GM18909 (cell line): ENCODE results near the gene TESK2.
A peak's percentile ranks its signal among the peaks of the same experiment; 100 is the strongest.
"Not testable (repeated sequence)": the region's sequence is repeated elsewhere in the genome, so short reads cannot be mapped to it uniquely, and the experiment has no call there.

Source experiments
- ATAC-seq: cut with Tn5 transposase; IDR thresholded peaks from one replicate; pipeline ENCODE4 v1.9.1; 2021; ENCODE audit warnings: mild to moderate bottlenecking; ENCODE audit not compliant: unreplicated experiment, poor library complexity

The TESK2 gene

DNA sequence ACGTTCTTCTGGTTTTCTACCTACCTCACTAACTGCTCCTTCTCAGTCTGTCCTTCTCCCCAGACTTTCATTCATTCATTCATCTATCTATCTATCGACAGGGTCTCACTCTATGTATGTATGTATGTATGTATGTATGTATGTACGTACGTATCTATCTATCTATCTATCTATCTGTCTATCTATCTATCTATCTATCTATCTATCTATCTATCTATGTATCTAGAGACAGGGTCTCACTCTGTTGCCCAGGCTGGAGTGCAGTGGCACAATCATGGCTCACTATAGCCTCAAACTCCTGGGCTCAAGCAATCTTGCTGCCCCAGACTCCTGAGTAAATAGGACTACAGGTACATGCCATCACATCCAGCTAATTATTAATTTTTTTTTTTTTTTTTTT, 106.8 kb downstream of the TESK2 start:
- ATAC-seq: not testable (repeated sequence)

GRCh38 chr1:45383191-45383590, 107.8 kb downstream of the TESK2 start:
- no peak for ATAC-seq

DNA sequence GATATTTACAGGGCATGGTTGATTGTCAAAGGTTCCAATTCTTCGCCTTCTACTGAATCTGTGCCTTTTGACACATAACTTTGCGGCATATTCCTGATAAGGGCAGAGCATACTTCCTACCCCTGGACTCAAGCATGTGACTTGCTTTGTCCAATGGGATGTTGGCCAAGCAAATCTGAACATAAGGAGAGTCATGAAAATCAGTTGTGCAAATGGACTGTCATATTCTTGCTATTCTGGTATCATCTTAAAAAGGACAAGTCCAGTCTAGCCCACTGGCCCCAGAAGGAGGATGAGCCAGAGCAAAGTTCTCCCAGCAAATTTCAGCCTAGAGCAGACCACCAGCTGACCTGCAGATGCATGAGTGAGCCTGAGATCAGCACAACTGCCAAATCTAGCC, 109.7 kb downstream of the TESK2 start:
- ATAC-seq: no peak

GRCh38 chr1:45380730-45381129, 110.2 kb downstream of the TESK2 start:
- ATAC-seq: no peak

DNA sequence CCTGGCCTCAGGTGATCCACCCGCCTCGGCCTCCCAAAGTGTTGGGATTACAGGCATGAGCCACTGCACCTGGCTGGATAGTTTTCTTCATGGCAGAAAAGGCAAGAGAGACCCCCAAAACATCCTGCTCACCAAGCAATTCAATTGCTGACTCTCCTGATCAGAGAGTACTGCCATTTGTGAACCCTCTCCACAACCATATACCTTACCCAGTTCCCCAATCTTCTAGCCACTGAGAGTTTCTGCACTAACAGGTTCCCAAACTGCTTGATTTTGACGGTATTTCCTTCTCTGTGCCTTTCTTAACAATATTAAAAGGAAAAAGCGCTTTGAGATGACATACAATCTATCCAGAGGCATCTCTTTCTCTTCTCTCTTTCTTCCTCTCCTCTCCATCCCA, 110.8 kb downstream of the TESK2 start:
- no peak for ATAC-seq

- no peak for ATAC-seq
Observed at GRCh38 chr1:45379524-45379923, 111.4 kb downstream of the TESK2 start.

- no peak for ATAC-seq
Observed at GRCh38 chr1:45378184-45378583, 112.8 kb downstream of the TESK2 start.

GRCh38 chr1:45375104-45376090, 115.6 kb downstream of the TESK2 start:
- ATAC-seq: no peak

GRCh38 chr1:45373573-45373972, 117.4 kb downstream of the TESK2 start:
- ATAC-seq: no peak

GRCh38 chr1:45370575-45370974, 120.4 kb downstream of the TESK2 start:
- ATAC-seq: no peak

DNA sequence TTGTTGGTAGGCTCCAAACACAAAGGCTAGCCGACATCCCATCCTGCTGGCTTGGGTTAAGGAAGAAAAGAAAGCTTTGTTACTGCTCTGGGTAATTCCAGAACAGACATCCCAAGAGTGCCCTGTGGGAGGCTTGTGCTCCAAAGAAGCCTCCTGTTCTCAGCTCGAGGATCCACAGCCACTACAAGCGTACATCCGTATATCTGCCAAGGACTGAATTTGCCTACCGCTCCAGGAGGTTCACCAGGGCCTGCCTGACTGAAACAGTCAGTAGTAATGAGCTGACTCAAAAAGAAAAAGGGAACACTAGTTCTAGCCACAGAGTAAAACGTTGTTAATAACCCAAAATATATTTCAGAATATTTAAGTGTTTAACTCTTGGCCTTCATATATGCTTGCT, 125.9 kb downstream of the TESK2 start:
- ATAC-seq: peak; percentile 44

DNA sequence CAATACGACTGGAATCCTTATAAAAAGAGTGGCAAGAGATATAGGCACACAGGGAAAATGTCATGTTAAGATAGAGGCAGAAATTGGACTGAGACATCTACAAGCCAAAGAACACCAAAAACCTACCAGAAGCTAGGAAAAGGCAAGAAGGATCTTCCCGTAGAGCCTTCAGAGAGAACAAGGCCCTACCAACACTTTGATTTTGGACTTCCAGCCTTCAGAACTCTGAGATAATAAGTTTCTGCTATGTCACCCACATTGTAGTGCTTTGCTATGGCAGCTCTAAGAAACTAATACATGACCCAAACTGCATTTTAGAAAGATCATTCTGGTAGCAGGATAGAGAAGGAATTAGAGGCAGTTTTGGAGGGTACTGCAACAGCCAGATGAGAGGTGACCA, 126.7 kb downstream of the TESK2 start:
- no peak for ATAC-seq

DNA sequence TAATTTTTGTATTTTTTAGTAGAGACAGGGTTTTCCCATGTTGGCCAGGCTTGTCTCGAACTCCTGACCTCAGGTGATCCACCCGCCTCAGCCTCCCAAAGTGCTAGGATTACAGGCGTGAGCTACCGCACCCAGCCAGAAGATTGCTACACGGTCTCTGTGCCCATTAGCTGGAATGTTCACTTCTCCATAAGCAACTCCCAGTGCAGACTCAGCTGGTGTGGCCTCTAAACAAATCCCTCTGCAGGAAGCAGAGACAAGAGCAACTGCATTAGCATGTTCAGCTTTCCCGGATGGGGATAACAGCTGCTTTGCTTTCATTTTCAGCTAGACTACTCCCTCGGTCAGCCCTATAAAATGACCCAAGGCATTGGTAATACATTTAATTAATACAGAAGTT, 130.0 kb downstream of the TESK2 start:
- ATAC-seq: not testable (repeated sequence)

- ATAC-seq: no peak
Observed at GRCh38 chr1:45359882-45360513, 131.0 kb downstream of the TESK2 start.

- no peak for ATAC-seq
Observed at GRCh38 chr1:45356186-45356585, 134.8 kb downstream of the TESK2 start.

DNA sequence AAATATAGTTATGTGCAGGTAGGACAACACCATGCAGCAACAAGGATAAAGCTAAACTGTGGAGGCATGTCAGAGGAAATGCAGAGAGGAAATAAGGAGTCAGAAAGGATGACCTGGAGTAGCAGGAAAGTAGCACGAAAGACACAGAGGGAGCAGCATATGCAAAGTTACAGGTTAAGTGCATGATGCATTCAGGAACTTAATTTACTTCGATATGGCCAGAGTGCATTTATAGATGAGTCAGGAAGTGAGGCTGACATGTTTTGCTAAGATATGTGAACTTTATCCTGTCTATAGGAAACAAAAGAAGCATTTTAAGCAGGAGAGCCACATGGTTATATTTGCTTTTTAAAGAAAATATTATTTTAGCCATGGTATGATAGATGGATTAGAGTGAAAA, 135.3 kb downstream of the TESK2 start:
- no peak for ATAC-seq

DNA sequence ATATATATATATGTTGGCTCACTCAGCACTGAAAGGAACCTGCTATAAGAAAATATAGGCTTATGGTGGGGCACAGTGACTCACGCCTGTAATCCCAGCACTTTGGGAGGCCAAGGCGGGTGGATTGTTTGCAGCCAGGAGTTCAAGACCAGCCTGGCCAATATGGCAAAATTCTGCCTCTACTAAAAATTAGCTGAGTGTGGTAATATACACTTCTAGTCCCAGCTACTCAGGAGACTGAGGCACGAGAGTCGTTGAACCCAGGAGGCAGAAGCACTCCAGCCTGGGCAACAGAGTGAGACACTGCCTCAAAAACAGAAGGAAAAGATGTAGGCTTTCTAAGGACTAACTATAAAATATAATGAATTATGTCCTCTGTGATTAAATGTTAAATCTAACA, 136.1 kb downstream of the TESK2 start:
- no peak for ATAC-seq

DNA sequence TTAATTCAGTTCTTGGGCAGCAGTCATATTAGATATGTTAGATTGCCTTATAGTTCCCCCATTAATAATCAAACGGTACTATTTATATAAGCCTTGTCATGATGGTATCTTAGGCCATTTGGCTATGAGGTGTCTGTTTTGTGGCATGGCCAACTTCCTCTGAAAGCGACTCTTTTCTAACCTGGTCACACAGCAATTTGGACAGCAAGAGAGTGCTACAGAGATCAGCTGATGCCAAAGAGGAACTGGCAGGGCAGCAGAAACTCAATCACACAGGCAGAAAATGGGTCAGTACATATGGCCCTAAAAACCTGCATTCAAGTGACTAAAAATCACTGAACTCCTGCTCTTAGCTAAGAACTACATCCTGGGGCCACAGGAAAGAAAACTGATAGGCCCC, 137.3 kb downstream of the TESK2 start:
- no peak for ATAC-seq

DNA sequence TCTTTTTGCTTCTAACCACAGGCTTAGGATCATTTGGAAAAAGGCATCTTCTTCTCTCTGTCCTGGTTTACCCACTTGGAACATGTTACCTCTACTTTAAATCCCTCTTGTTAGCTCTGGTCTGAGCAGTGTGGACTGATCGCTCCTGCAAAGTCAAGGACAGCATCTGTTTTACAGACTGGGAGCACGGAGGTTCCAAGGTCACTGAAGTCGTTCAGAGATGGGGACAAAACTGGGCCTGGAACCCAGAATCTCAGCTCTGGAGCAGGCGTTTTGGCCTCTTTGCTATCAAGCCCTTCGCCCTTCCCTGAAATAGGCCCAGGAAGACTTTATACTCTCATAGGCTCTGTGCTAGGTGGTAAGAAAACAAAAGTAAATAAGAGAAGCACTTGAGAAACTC, 139.5 kb downstream of the TESK2 start:
- ATAC-seq: no peak

- no peak for ATAC-seq
Observed at GRCh38 chr1:45348966-45349677, 141.8 kb downstream of the TESK2 start.

DNA sequence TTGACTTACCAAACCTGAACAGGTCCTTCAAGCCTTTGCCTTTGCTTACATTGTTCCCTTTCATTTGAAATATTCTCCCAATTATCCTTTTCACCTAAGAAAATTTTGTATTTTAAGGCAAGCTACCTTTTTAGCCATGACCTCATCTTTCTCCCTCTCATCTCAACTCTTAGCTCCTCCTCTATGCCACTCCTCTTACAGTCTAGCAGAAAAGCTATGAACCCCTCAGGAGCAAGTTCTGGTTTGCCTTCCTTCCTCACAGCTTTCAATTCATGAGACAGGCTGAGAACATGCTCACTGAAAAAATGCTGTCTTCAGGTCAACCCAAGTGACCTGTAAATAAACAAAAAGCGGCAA, 142.4 kb downstream of the TESK2 start:
- no peak for ATAC-seq
